Memory B cell (primary cell): ENCODE data around the gene ABCB10.
"Not testable (repeated sequence)": the region's sequence is repeated elsewhere in the genome, so short reads cannot be mapped to it uniquely, and the experiment has no call there.

Experiments
- ATAC-seq: fragments of 150-1000 bp; cut with Tn5 transposase; 2 replicates; pipeline ENCODE4 v1.10.0; 2021; ENCODE audit warnings: low read depth, mild to moderate bottlenecking, moderate library complexity
- DNase-seq, 2 donors: peaks; one replicate each; pipeline ENCODE4 v3.0.0; 2022; ENCODE audit warnings: low spot score in 2 of 2
- H3K27ac Mint-ChIP-seq: one replicate; pipeline ENCODE4 v1.8.0; 2022; ENCODE audit warnings: mild to moderate bottlenecking, moderate library complexity, mixed read lengths
- H3K27me3 Mint-ChIP-seq: one replicate; pipeline ENCODE4 v1.8.0; 2022; ENCODE audit warnings: mixed read lengths
- H3K36me3 Mint-ChIP-seq: one replicate; pipeline ENCODE4 v1.8.0; 2022; ENCODE audit warnings: mild to moderate bottlenecking, mixed read lengths
- H3K4me1 Mint-ChIP-seq: one replicate; pipeline ENCODE4 v1.8.0; 2022; ENCODE audit warnings: mixed read lengths
- H3K4me3 Mint-ChIP-seq: one replicate; pipeline ENCODE4 v1.8.0; 2022; ENCODE audit warnings: mild to moderate bottlenecking, moderate library complexity, mixed read lengths
- H3K9me3 Mint-ChIP-seq: one replicate; pipeline ENCODE4 v1.8.0; 2022; ENCODE audit warnings: mixed read lengths

ABCB10 gene

GRCh38 chr1:229558460-229559335 lies at the start of gene ABCB10:
TSS of gene ABCB10 (minus strand) at chr1:229558707. CDS start at chr1:229558652, 55 bp downstream.
- DNase-seq (peak; percentile 76 to 85), ATAC-seq (peak; percentile 77)
- no peaks in the 10 kb centered on the region for H3K9me3 Mint-ChIP-seq
- H3K27me3 Mint-ChIP-seq: no peaks in the 10 kb centered on the region
- no peaks in the 10 kb centered on the region for H3K36me3 Mint-ChIP-seq
- peak within 1 kb of the TSS; percentile 92 for H3K4me3 Mint-ChIP-seq
- peak within 1 kb of the TSS; percentile 81 for H3K27ac Mint-ChIP-seq
- peaks cover 26% of the 10 kb centered on the region for H3K4me1 Mint-ChIP-seq

GRCh38 chr1:229607370-229607769 lies 48.9 kb upstream of the ABCB10 start:
- ATAC-seq: no peak
- no peaks in the 10 kb centered on the region for H3K9me3 Mint-ChIP-seq
- no peak for DNase-seq
- peaks cover 2% of the 10 kb centered on the region for H3K4me1 Mint-ChIP-seq
- no peaks in the 10 kb centered on the region for H3K27me3 Mint-ChIP-seq
- peaks cover 38% of the 10 kb centered on the region for H3K36me3 Mint-ChIP-seq
- no peak overlapping the region for H3K4me3 Mint-ChIP-seq
- peak overlapping the region; percentile 18 for H3K27ac Mint-ChIP-seq

- no peak overlapping the region for H3K4me3 Mint-ChIP-seq
- no peak overlapping the region for H3K27ac Mint-ChIP-seq
- DNase-seq (no peak), ATAC-seq (no peak)
- peaks cover 38% of the 10 kb centered on the region for H3K36me3 Mint-ChIP-seq
- no peaks in the 10 kb centered on the region for H3K27me3 Mint-ChIP-seq
- no peaks in the 10 kb centered on the region for H3K9me3 Mint-ChIP-seq
- peaks cover 4% of the 10 kb centered on the region for H3K4me1 Mint-ChIP-seq
These were observed 45.0 kb upstream of the ABCB10 start for GRCh38 chr1:229603371-229604005.

GRCh38 chr1:229600229-229600628 lies 41.7 kb upstream of the ABCB10 start:
- Mint-ChIP-seq H3K36me3 (peaks cover 34% of the 10 kb centered on the region), H3K4me3 (no peak overlapping the region), H3K9me3 (no peaks in the 10 kb centered on the region), H3K27me3 (no peaks in the 10 kb centered on the region), H3K27ac (no peak overlapping the region), H3K4me1 (peaks cover 7% of the 10 kb centered on the region)
- ATAC-seq (no peak), DNase-seq (no peak)

GRCh38 chr1:229599218-229599954 lies 40.9 kb upstream of the ABCB10 start:
- ATAC-seq (no peak), DNase-seq (no peak)
- no peak overlapping the region for H3K27ac Mint-ChIP-seq
- H3K27me3 Mint-ChIP-seq: no peaks in the 10 kb centered on the region
- H3K9me3 Mint-ChIP-seq: no peaks in the 10 kb centered on the region
- H3K4me1 Mint-ChIP-seq: peaks cover 7% of the 10 kb centered on the region
- H3K4me3 Mint-ChIP-seq: no peak overlapping the region
- peaks cover 40% of the 10 kb centered on the region for H3K36me3 Mint-ChIP-seq

- ATAC-seq (no peak), DNase-seq (no peak)
- H3K27me3 Mint-ChIP-seq: no peaks in the 10 kb centered on the region
- H3K4me1 Mint-ChIP-seq: peaks cover 7% of the 10 kb centered on the region
- H3K4me3 Mint-ChIP-seq: no peak overlapping the region
- H3K9me3 Mint-ChIP-seq: no peaks in the 10 kb centered on the region
- H3K27ac Mint-ChIP-seq: no peak overlapping the region
- H3K36me3 Mint-ChIP-seq: peaks cover 48% of the 10 kb centered on the region
These were observed 39.4 kb upstream of the ABCB10 start for GRCh38 chr1:229597877-229598276.

GRCh38 chr1:229596925-229597699 lies 38.6 kb upstream of the ABCB10 start:
- Mint-ChIP-seq H3K4me1 (peaks cover 7% of the 10 kb centered on the region), H3K27me3 (no peaks in the 10 kb centered on the region), H3K9me3 (no peaks in the 10 kb centered on the region), H3K27ac (no peak overlapping the region), H3K4me3 (no peak overlapping the region), H3K36me3 (peaks cover 41% of the 10 kb centered on the region)
- DNase-seq (no peak), ATAC-seq (no peak)

- DNase-seq, H3K4me3 Mint-ChIP-seq, H3K27me3 Mint-ChIP-seq, H3K9me3 Mint-ChIP-seq, ATAC-seq, H3K27ac Mint-ChIP-seq, H3K4me1 Mint-ChIP-seq: not testable (repeated sequence)
- H3K36me3 Mint-ChIP-seq: peaks cover 38% of the 10 kb centered on the region
These were observed 37.4 kb upstream of the ABCB10 start for GRCh38 chr1:229595876-229596275.

- Mint-ChIP-seq H3K4me1 (peaks cover 6% of the 10 kb centered on the region), H3K4me3 (no peak overlapping the region), H3K9me3 (no peaks in the 10 kb centered on the region), H3K27me3 (no peaks in the 10 kb centered on the region), H3K36me3 (peaks cover 32% of the 10 kb centered on the region), H3K27ac (no peak overlapping the region)
- no peak for ATAC-seq
- no peak for DNase-seq
These were observed 35.9 kb upstream of the ABCB10 start for GRCh38 chr1:229594227-229595008.

- Mint-ChIP-seq H3K36me3 (peaks cover 28% of the 10 kb centered on the region), H3K27ac (no peak overlapping the region), H3K4me3 (no peak overlapping the region), H3K9me3 (no peaks in the 10 kb centered on the region), H3K27me3 (no peaks in the 10 kb centered on the region), H3K4me1 (peaks cover 5% of the 10 kb centered on the region)
- DNase-seq: no peak
- no peak for ATAC-seq
These were observed 35.3 kb upstream of the ABCB10 start for GRCh38 chr1:229593800-229594199.

GRCh38 chr1:229590119-229590518 lies 31.6 kb upstream of the ABCB10 start:
- Mint-ChIP-seq H3K27me3 (no peaks in the 10 kb centered on the region), H3K9me3 (no peaks in the 10 kb centered on the region), H3K27ac (no peak overlapping the region), H3K4me3 (no peak overlapping the region), H3K4me1 (peaks cover 5% of the 10 kb centered on the region), H3K36me3 (peaks cover 19% of the 10 kb centered on the region)
- ATAC-seq (no peak), DNase-seq (no peak)

GRCh38 chr1:229585338-229585737 lies 26.8 kb upstream of the ABCB10 start:
- Mint-ChIP-seq H3K27ac (no peak overlapping the region), H3K4me3 (no peak overlapping the region), H3K27me3 (no peaks in the 10 kb centered on the region), H3K9me3 (no peaks in the 10 kb centered on the region), H3K36me3 (no peaks in the 10 kb centered on the region), H3K4me1 (peaks cover 5% of the 10 kb centered on the region)
- ATAC-seq (no peak), DNase-seq (no peak)

GRCh38 chr1:229582715-229583114 lies 24.2 kb upstream of the ABCB10 start:
- Mint-ChIP-seq H3K4me1 (peaks cover 22% of the 10 kb centered on the region), H3K9me3 (no peaks in the 10 kb centered on the region), H3K27ac (no peak overlapping the region), H3K36me3 (no peaks in the 10 kb centered on the region), H3K4me3 (no peak overlapping the region), H3K27me3 (no peaks in the 10 kb centered on the region)
- ATAC-seq: no peak
- DNase-seq: no peak
